Bone marrow (tissue), 2 donors: Measurements from ENCODE around the gene PERCC1.

ENCODE experiments used
- DNase-seq, 2 donors: peaks; one replicate each; lab custom pipeline; 2025; lab: John Stamatoyannopoulos, UW

Gene PERCC1

DNA sequence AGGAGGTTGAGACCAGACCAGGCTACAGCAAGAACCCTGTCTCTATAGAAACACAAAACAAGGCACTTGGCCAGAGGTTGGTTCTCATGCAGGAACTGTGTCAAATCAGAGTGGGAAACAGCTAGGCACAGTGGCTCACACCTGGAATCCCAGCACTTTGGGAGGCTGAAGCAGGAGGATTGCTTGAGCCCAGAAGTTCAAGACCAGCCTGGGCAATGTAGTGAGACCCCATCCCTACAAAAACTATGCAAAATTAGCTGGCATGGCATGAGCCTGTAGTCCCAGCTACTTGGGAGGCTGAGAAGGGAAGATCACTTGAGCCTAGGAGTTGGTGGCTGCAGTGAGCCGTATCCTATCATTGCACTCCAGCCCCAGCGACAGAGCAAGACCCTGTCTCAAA is 18.0 kb upstream of the PERCC1 start:
- no peak for DNase-seq

DNA sequence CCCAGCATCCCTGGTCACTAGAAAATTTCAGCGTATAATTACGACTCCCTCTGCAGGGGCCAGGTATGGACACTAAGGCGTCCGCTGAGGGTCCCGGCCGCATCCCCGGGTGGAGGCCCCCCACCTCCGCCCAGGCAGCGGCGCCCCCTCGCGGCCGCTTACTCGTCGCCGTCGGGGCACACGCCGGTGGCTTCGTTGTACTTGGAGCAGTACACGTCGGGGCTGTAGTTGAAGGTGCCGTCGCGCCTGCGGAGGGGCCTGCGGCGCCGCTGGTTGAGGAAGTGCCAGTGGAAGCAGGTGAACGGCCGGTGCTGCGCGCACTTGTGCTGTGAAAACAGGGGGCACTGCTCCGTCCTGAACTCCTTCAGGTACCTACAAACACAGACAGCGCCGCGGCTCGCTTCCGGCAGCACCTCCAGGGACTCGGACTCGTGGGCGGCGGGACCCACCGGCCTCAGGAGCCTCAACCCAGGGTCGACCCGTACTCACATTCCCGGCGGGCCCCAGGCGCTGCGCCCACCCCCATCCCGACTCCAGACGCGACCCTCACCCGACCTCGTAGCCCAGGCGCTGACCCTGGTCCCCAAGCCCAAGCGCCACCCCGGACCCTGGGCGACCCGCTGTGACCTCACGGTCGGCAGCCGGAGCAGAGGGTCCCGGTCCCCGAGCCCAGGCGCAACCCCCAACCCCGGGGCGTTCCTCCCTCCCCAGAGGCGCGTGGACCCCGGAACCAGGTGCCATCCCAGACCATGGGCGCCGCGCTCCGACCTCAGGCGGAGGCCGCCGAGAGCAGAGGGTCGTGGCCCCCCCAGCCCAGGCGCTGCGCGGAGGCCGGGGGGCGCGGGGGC is 17.0 kb upstream of the PERCC1 start:
- peak; percentile 9 to 17 for DNase-seq

DNA sequence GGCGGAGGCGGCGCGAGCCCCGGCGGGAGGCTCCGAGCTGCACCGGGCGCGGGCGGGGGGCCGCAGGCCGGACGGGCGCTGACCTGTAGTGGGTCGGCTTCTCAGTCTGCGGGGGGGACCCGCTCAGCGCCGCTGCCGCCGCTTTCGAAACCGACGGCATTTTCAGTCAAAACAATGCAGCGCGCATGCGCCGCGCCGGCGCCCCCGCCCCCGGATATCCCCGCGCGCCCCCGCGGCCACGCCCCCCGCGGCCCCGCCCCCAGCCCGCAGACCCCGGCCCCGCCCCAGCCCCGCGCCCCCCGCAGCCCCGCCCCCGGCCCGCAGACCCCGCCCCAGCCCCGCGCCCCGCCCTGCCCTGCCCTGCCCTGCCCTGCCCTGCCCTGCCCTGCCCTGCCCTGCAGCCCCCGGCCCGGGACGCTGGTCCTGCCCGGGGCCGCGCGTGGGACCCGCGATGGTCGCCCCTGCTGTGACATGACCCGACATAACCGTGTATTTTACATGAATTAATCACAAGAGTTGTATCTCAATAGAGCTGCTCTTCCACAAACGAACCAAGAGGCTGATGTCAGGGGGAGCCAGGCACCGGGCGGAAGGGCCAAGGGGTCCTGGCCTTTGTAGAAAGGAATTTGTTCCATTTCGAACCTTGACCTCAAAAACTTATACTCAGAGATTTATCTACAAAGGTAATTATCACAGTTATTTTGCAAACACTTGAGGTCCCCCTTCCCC is 16.2 kb upstream of the PERCC1 start, which contains the start of gene UNKL:
Gene UNKL (minus strand): TSS at position 173 of the 729 bp plus-strand sequence. CDS start 13 bp downstream, at position 160.
- peak; percentile 43 to 46 for DNase-seq

DNA sequence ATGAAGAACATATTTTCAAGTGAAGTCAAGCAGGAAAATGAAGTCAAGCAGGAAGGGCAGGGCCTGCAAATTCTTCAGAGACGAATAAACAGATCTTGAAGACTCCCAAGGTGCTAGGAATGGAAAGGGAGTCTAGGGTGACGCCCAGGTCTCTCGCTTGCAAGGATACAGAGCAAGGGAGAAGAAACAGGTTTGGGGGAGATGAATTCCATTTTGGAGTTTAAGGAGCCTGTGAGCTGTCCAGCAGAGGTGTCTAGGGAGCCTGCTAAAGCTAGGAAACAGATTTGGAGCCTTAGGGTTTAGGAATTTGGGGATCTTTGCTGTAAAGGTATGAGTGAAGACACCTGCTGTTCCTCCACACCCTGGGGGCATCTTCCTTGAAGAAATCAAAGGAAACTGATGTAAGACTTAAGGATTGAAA is 14.3 kb upstream of the PERCC1 start:
- DNase-seq, result no peak

- no peak for DNase-seq
Observed at GRCh38 chr16:1420111-1420539, 10.8 kb upstream of the PERCC1 start.

DNA sequence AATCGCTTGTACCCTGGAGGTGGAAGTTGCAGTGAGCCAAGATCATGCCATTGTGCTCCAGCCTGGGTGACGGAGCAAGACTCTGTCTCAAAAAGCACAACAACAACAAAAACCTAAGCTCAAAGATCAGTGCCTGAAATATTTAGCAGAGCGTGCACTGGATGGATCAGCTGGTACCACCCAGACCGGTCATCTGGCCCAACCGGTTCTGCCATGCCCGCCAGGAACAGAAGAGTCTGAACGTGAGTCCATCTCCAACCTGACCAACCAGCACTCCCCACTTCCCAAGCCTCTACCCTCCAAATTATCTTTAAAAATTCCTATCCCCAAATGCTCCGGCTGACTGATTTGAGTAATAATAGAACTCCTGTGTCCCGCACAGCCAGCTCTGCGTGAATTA is 8.8 kb upstream of the PERCC1 start:
- DNase-seq, result no peak

DNA sequence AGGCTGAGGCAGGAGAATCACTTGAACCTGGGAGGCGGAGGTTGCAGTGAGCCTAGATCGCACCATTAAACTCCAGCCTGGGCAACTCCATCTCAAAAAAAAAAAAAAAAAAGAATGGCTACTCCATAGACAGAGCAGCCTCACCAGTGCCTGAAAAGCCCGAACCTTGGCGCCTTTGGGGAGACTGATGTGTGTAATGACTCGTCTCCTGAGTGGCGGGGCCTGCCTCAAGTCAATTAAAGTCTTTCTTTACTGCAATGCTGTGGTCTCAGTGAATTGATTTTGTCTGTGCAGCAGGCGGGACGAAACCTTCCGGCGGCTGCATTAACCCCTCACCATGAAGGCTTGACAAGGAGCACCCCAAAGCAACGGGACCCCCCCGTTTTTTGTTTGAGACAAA is 6.8 kb upstream of the PERCC1 start:
- DNase-seq, result no peak

DNA sequence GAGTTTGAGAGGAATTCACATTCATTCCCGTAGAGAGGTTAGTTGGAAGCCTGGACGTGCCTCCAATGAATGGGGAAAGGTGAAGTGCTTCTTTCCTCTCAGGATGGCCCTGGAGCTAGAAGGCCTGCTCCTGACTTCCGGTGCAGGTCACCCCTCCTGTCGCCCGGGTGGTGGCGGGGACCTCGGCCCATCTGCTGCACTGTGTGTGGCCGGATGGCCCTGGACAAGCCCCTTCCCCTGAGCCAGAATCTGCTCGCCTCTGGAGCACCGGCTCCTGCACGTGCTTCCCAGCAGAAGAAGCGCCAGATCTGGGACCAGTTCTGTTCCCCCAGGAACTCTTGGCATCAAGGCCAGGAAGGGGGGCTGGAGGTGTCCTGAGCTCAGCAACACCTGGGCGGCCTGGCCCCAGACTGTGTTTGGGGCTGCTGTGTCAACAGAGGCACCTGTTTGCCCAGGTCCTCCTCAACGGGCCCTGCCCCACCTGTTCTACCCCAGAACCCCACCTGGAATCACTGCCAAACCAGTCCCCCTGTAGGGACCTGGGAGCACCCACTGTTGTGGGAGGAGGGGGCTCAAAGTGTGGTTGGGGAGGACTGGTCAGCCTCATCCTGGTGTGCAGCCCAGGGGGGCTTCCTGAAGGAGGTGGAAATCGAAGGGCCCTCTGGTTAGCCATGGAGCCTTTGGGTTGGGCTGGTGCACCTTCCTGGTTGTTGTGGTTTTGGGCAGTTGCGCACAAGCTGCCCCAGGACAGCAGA is 5.1 kb upstream of the PERCC1 start:
- no peak for DNase-seq

DNA sequence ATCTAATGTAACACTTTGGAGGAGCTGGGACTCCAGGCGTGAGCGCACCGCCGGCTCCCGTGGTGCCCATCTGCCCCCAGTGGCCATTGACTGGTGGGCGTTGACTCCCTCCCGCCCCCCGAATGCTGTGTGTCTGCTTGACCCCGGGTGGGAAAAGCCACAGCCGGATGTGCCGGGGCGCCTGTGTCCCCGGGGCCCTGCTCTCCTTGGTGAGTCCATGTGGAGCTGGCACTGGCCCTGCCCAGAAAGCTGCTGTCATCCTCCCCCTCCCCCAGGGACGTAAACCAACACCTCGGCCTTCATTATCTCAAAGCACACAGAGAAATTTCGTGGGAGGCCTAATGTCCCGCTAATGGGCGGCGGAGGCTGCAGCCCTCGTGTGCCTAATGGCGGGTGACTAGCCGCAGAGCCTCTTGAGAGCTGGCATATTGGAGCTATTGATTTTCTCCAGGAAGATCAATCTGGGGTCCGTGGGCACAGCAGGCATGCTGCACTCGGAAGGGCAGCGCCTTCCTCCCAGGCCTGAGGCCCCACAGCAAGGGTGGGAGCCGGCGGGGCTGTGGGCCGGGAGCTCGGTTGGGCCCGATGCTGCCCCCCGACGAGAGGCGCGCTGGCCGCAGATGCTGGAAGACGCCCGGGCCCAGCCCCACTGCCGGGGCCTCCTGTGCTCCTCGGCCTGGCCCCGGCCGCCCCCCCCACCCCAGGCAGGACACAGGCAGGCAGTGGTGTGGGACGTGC is 4.0 kb upstream of the PERCC1 start:
- DNase-seq, result no peak

GRCh38 chr16:1427473-1428461 is 3.1 kb upstream of the PERCC1 start:
- DNase-seq, result no peak

DNA sequence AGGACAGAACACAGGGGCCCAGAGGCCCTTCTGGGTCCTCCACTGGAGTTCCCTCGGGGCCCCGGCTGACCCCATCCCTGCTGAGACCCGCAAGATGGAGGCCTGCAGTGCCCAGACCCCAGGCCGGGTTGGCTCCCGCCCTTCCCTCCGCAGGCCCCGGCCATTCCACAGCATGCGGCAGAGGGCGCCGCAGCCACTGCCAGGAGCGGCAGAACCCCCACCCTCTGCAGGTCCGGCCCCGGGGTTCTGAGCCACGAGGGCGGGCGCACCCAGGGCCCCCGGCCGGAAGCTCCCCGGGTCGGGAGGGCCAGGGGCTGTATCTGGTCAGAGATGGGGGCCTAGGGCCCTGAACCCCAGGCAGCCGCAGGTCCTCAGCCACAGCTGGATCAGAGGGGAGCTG is 2.4 kb upstream of the PERCC1 start:
- DNase-seq, result peak; percentile 4 to 22

DNA sequence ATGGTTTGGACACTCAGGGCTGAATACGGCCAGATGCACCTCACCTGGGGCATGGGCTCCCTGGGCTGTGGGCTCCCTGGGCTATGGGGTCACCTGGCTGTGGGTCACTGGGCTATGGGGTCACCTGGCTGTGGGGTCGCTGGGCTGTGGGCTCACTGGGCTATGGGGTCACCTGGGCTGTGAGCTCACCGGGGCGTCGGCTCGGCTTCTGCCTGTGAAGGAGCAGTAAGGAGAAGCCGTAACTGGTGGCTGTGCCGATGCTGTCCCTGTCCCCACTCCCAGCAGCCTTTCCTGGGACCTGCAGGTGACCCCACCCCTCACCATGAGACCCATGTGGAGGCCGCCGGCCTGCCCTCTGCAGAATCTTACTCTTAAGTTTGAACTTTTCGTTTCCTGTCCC is 1.9 kb upstream of the PERCC1 start:
- no peak for DNase-seq

DNA sequence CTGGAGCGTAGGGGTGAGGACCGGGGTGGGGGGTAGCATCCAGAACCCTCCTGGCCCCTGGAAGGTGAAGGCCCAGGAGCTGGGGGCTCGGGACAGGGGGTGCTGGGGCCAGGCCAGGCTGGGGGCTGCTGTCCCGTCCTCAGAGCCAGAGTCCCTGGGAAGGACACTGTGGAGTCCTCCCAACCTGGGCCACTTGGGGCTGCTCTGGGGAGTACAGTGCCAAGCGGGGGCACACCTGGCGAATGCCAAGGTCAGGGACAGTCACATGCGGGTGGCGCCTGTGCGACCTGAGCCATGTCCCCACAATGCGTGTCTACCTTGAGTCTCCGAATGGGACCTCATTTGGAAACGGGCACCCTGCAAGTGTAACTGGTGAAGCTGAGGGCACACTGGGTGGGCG is 1.2 kb upstream of the PERCC1 start:
- DNase-seq, result no peak

GRCh38 chr16:1430214-1430758 is 592 bp upstream of the PERCC1 start:
- DNase-seq, result no peak

DNA sequence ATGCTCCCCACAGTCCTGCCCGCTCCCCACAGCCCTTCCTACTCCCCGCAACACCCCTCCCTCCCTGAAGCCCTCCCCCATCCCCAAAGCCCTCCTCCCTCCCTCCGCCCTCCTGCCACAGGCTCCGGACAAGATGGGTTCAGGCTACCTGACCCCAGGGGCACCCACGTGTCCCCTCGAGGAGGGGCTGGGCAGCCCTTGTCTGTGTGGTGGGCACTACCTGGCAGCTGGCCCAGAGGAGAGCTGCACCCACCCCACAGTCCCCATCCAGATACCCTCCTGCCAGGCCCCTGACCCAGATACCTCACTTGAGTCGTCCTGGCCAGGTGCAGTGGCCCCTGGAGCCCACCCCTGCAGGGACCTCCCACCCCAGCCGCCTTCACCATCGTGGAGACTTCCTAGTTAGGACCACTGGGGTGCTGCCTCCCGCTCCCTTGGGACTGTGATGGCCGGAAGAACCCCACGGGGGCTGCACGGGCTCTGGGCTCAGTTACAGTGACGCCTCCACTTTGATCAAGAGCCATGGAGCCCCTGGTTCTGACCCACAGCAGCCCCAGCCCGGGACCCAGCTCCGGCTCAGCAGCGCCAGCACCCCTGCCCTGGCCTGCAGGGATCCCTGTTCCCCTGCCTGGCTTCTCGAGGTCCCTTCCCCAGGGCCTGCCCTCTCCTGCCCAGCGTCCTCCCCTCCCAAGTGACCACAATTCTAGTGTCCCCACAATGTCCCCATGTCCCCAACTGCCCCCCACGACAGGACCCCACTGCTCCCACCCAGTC is 806 bp downstream of the PERCC1 start:
- no peak for DNase-seq

- DNase-seq, result no peak
Observed at GRCh38 chr16:1432388-1433262, 1.7 kb downstream of the PERCC1 start.

GRCh38 chr16:1433263-1433560 is 2.3 kb downstream of the PERCC1 start:
- DNase-seq, result no peak

GRCh38 chr16:1433756-1434155 is 2.9 kb downstream of the PERCC1 start:
- DNase-seq, result no peak
